HepG2 (cell line): Measurements from ENCODE around the gene GLDN. TPM values are rescaled to one million over a fixed set of nuclear protein-coding genes. Genes with fewer than 3 reads are reported as not detected.

ENCODE experiments used
- CAMTA2 ChIP-seq: sonication (generic); formaldehyde crosslinking; IDR thresholded peaks from 2 replicates; pipeline ENCODE4 v1.4.0; 2020; ENCODE audit warnings: mild to moderate bottlenecking, missing genetic modification reagents, borderline replicate concordance
- IRX3 ChIP-seq: sonication (generic); formaldehyde crosslinking; IDR thresholded peaks from 2 replicates; pipeline ENCODE4 v1.8.1; 2023; ENCODE audit warnings: mild to moderate bottlenecking, low read depth, missing genetic modification reagents, borderline replicate concordance
- NR2F2 ChIP-seq: IDR thresholded peaks from 2 replicates; pipeline ENCODE4 v1.6.1; 2012; ENCODE audit warnings: low read depth, inconsistent platforms, borderline replicate concordance
- ZBTB2 ChIP-seq: sonication (generic); formaldehyde crosslinking; IDR thresholded peaks from 2 replicates; pipeline ENCODE4 v1.8.0; 2022; ENCODE audit warnings: low read depth, missing genetic modification reagents
- ZBTB33 ChIP-seq: sonication (generic); formaldehyde crosslinking; IDR thresholded peaks from 2 replicates; pipeline ENCODE4 v1.4.0; 2020; ENCODE audit warnings: missing genetic modification reagents
- ZNF276 ChIP-seq: sonication (generic); formaldehyde crosslinking; IDR thresholded peaks from 2 replicates; pipeline ENCODE4 v1.4.0; 2020; ENCODE audit warnings: mild to moderate bottlenecking, low read depth, missing genetic modification reagents
- ZNF589 ChIP-seq: sonication (generic); formaldehyde crosslinking; conservative IDR thresholded peaks from 2 replicates; pipeline ENCODE4 v1.8.0; 2022; ENCODE audit warnings: mild to moderate bottlenecking, moderate library complexity, missing genetic modification reagents
- polyA plus RNA-seq, 8 experiments: library from polyadenylated mRNA; depleted of rRNA in 3 of 8; stranded (reverse) in 7 of 8; unstranded in 1 of 8; fragments of >200 nt; fragmentation: Illumina TruSeq in 4 of 8; extraction: Trizol in 4 of 8; gene quantifications; 2 replicates each; pipeline versions ENCODE4 v1.2.1 to v1.2.3, GENCODE V29; 2011 to 2016; ENCODE audit warnings: low read depth in 4 of 8, missing spikeins in 1 of 8, mixed read lengths in 1 of 8; ENCODE audit not compliant: insufficient read depth in 1 of 8
- total RNA-seq, 5 experiments: library from RNA; depleted of rRNA; stranded (reverse); fragments of >200 nt; fragmentation: Illumina TruSeq; extraction: Trizol; gene quantifications; 2 replicates each; pipeline ENCODE4 v1.2.3, GENCODE V29; 2016; ENCODE audit warnings: low read depth in 1 of 5
- TF ChIP-seq, protein P1 (sequence below): sonication (generic); formaldehyde crosslinking; conservative IDR thresholded peaks from 2 replicates; pipeline ENCODE4 v1.8.0; 2022; ENCODE audit warnings: missing genetic modification reagents
- TF ChIP-seq, protein P2 (sequence below), 2 experiments: IDR thresholded peaks; 2 replicates each; pipeline ENCODE4 v1.6.1; 2011 to 2012; ENCODE audit warnings: low read length in 2 of 2, borderline replicate concordance in 1 of 2, low read depth in 1 of 2, mild to moderate bottlenecking in 1 of 2, moderate library complexity in 1 of 2
- TF ChIP-seq, protein P3 (sequence below): sonication (generic); formaldehyde crosslinking; IDR thresholded peaks from 2 replicates; pipeline ENCODE4 v1.5.0; 2020; ENCODE audit warnings: missing genetic modification reagents
- TF ChIP-seq, protein P4 (sequence below): sonication (generic); formaldehyde crosslinking; IDR thresholded peaks from 2 replicates; pipeline ENCODE4 v1.4.0; 2020; ENCODE audit warnings: missing genetic modification reagents, borderline replicate concordance

The GLDN gene
- total and polyA plus RNA-seq, 2 of the 13 experiments (the other 11 are each of a cell fraction or from before 2014, with no cell fraction given) = 0.86 to 1.0 TPM

DNA sequence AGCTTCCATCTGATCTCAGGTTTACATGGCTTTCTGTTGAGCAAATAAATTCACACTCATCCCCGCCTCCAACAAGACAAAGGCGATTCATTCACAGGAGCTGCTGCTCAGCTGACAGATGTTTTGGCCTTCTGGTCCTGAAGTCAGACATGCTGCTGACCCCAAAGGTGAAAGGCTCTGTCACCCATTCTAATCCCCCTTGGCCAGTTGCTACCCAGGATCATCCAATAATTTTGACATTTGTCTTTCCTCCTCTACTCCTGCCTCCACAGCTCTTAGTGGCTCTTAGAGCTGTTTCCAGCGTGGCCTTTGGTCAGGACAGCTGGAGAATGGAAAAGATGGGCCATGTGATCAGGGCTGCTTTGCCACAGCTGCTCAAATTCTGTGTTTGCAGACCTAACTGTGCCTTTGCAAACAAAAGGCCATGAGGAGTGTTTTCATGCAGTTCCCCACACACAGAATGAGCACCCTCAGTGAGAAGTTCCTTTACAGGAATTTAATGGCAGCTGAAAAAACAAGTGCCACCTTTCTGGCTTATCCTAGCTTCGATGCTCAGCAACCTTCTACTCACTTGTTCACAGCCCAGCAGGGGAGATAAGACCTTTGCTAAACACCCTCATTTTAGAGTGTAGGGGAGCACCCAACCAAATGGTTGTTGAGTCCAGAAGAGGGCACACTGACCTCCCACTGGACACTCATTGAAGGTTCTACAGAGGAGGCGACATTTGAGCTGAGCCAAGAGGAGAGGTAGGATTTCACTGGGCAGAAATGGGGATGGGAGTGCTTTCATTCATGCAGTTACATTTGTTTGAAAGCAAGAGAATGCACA lies 42.1 kb upstream of the GLDN start (continued):
- no peak for TF ChIP-seq ZBTB33 (CRISPR knock-in tag)
- TF ChIP-seq IRX3 (CRISPR knock-in tag) = no peak; the same call in 1 of the 2 replicates
- TF ChIP-seq, protein P1, sequence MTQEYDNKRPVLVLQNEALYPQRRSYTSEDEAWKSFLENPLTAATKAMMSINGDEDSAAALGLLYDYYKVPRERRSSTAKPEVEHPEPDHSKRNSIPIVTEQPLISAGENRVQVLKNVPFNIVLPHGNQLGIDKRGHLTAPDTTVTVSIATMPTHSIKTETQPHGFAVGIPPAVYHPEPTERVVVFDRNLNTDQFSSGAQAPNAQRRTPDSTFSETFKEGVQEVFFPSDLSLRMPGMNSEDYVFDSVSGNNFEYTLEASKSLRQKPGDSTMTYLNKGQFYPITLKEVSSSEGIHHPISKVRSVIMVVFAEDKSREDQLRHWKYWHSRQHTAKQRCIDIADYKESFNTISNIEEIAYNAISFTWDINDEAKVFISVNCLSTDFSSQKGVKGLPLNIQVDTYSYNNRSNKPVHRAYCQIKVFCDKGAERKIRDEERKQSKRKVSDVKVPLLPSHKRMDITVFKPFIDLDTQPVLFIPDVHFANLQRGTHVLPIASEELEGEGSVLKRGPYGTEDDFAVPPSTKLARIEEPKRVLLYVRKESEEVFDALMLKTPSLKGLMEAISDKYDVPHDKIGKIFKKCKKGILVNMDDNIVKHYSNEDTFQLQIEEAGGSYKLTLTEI (CRISPR knock-in tag) = no peak
- no peak for TF ChIP-seq CAMTA2
- 0 out of 2 replicates have a peak, but pooled peaks have one; percentile 21 for TF ChIP-seq ZNF276
- no peak for TF ChIP-seq ZBTB2 (CRISPR knock-in tag)
- no peak for TF ChIP-seq ZNF589
- peak; percentile 95 for TF ChIP-seq NR2F2
- TF ChIP-seq, protein P2, sequence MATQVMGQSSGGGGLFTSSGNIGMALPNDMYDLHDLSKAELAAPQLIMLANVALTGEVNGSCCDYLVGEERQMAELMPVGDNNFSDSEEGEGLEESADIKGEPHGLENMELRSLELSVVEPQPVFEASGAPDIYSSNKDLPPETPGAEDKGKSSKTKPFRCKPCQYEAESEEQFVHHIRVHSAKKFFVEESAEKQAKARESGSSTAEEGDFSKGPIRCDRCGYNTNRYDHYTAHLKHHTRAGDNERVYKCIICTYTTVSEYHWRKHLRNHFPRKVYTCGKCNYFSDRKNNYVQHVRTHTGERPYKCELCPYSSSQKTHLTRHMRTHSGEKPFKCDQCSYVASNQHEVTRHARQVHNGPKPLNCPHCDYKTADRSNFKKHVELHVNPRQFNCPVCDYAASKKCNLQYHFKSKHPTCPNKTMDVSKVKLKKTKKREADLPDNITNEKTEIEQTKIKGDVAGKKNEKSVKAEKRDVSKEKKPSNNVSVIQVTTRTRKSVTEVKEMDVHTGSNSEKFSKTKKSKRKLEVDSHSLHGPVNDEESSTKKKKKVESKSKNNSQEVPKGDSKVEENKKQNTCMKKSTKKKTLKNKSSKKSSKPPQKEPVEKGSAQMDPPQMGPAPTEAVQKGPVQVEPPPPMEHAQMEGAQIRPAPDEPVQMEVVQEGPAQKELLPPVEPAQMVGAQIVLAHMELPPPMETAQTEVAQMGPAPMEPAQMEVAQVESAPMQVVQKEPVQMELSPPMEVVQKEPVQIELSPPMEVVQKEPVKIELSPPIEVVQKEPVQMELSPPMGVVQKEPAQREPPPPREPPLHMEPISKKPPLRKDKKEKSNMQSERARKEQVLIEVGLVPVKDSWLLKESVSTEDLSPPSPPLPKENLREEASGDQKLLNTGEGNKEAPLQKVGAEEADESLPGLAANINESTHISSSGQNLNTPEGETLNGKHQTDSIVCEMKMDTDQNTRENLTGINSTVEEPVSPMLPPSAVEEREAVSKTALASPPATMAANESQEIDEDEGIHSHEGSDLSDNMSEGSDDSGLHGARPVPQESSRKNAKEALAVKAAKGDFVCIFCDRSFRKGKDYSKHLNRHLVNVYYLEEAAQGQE (IDR thresholded peaks at IDR 0.05; ENCODE audit: borderline replicate concordance in 1 of 2, low read depth in 1 of 2, low read length in 2 of 2) = no peak
- TF ChIP-seq, protein P3, sequence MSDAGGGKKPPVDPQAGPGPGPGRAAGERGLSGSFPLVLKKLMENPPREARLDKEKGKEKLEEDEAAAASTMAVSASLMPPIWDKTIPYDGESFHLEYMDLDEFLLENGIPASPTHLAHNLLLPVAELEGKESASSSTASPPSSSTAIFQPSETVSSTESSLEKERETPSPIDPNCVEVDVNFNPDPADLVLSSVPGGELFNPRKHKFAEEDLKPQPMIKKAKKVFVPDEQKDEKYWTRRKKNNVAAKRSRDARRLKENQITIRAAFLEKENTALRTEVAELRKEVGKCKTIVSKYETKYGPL (CRISPR knock-in tag) = 0 out of 2 replicates have a peak, but pooled peaks have one; percentile 20
- TF ChIP-seq, protein P4, sequence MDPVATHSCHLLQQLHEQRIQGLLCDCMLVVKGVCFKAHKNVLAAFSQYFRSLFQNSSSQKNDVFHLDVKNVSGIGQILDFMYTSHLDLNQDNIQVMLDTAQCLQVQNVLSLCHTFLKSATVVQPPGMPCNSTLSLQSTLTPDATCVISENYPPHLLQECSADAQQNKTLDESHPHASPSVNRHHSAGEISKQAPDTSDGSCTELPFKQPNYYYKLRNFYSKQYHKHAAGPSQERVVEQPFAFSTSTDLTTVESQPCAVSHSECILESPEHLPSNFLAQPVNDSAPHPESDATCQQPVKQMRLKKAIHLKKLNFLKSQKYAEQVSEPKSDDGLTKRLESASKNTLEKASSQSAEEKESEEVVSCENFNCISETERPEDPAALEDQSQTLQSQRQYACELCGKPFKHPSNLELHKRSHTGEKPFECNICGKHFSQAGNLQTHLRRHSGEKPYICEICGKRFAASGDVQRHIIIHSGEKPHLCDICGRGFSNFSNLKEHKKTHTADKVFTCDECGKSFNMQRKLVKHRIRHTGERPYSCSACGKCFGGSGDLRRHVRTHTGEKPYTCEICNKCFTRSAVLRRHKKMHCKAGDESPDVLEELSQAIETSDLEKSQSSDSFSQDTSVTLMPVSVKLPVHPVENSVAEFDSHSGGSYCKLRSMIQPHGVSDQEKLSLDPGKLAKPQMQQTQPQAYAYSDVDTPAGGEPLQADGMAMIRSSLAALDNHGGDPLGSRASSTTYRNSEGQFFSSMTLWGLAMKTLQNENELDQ = no peak
